Astrocyte (in vitro differentiated cells and primary cell): ENCODE results near the gene IQCN. TPM values are rescaled to one million over a fixed set of nuclear protein-coding genes. Genes with fewer than 3 reads are reported as not detected.

Experiments used
- DNase-seq: peaks from one replicate; pipeline ENCODE4 v3.0.0-alpha.2; 2010; ENCODE audit warnings: low read depth
- FAIRE-seq: peaks from 2 replicates; lab custom pipeline; 2011; peaks lifted over from hg19 to GRCh38; lab: Jason Lieb, UNC
- H2AFZ ChIP-seq: 2 replicates; pipeline ENCODE4 v1.6.0; 2012; ENCODE audit warnings: low read depth, low read length, inconsistent platforms
- H3K27ac ChIP-seq: 2 replicates; pipeline ENCODE4 v1.5.1; 2011; ENCODE audit warnings: low read depth, low read length, inconsistent platforms
- H3K27me3 ChIP-seq: 2 replicates; pipeline ENCODE4 v1.6.0; 2011; ENCODE audit warnings: low read length, inconsistent platforms; ENCODE audit not compliant: insufficient read depth
- H3K36me3 ChIP-seq: 2 replicates; pipeline ENCODE4 v1.5.1; 2011; ENCODE audit warnings: low read length, inconsistent platforms; ENCODE audit not compliant: insufficient read depth
- H3K4me1 ChIP-seq: 2 replicates; pipeline ENCODE4 v1.5.1; 2011; ENCODE audit warnings: low read length, inconsistent platforms; ENCODE audit not compliant: insufficient read depth
- H3K4me2 ChIP-seq: 2 replicates; pipeline ENCODE4 v1.6.0; 2012; ENCODE audit warnings: low read length, inconsistent platforms
- H3K4me3 ChIP-seq: 2 replicates; pipeline ENCODE4 v1.5.1; 2011; ENCODE audit warnings: low read depth, mild to moderate bottlenecking, low read length, inconsistent platforms; ENCODE audit not compliant: insufficient read depth
- H3K79me2 ChIP-seq: 2 replicates; pipeline ENCODE4 v1.6.0; 2012; ENCODE audit warnings: mild to moderate bottlenecking, low read length, inconsistent platforms; ENCODE audit not compliant: insufficient read depth
- H3K9ac ChIP-seq: 2 replicates; pipeline ENCODE4 v1.6.0; 2012; ENCODE audit warnings: mild to moderate bottlenecking, low read length, inconsistent platforms
- H3K9me3 ChIP-seq: 2 replicates; pipeline ENCODE4 v1.5.1; 2012; ENCODE audit warnings: low read depth, mild to moderate bottlenecking, low read length, inconsistent platforms; ENCODE audit not compliant: insufficient read depth
- H4K20me1 ChIP-seq: 2 replicates; pipeline ENCODE4 v1.6.0; 2012; ENCODE audit warnings: low read length, inconsistent platforms; ENCODE audit not compliant: insufficient read depth
- H3K27ac Mint-ChIP-seq: one replicate; pipeline ENCODE4 v1.8.0; 2021; ENCODE audit warnings: mild to moderate bottlenecking, mixed read lengths; ENCODE audit not compliant: unreplicated experiment
- H3K27me3 Mint-ChIP-seq: one replicate; pipeline ENCODE4 v1.8.0; 2021; ENCODE audit warnings: low read depth, mixed read lengths; ENCODE audit not compliant: unreplicated experiment
- H3K36me3 Mint-ChIP-seq: one replicate; pipeline ENCODE4 v1.8.0; 2021; ENCODE audit warnings: low read depth, mixed read lengths; ENCODE audit not compliant: unreplicated experiment
- H3K4me1 Mint-ChIP-seq: one replicate; pipeline ENCODE4 v1.8.0; 2021; ENCODE audit warnings: low read depth, mixed read lengths; ENCODE audit not compliant: unreplicated experiment
- H3K4me3 Mint-ChIP-seq: one replicate; pipeline ENCODE4 v1.8.0; 2021; ENCODE audit warnings: mild to moderate bottlenecking, moderate library complexity, mixed read lengths; ENCODE audit not compliant: unreplicated experiment
- H3K9me3 Mint-ChIP-seq: one replicate; pipeline ENCODE4 v1.8.0; 2021; ENCODE audit warnings: mild to moderate bottlenecking, mixed read lengths; ENCODE audit not compliant: unreplicated experiment
- EZH2 ChIP-seq: IDR thresholded peaks from 2 replicates; pipeline ENCODE4 v1.6.1; 2012; ENCODE audit warnings: mild to moderate bottlenecking, low read length, inconsistent platforms; ENCODE audit not compliant: insufficient read depth
- total RNA-seq: library from RNA; stranded (reverse); gene quantifications from 2 replicates; pipeline ENCODE4 v1.2.1, GENCODE V29; 2021
- TF ChIP-seq, protein P1 (sequence below): IDR thresholded peaks from 2 replicates; pipeline ENCODE4 v1.5.1; 2011; ENCODE audit warnings: low read depth, mild to moderate bottlenecking, inconsistent platforms, low read length, moderate library complexity; ENCODE audit not compliant: insufficient read depth

IQCN gene
- total RNA-seq, 1 donor from 2014 or later, result 1.7 TPM

DNA sequence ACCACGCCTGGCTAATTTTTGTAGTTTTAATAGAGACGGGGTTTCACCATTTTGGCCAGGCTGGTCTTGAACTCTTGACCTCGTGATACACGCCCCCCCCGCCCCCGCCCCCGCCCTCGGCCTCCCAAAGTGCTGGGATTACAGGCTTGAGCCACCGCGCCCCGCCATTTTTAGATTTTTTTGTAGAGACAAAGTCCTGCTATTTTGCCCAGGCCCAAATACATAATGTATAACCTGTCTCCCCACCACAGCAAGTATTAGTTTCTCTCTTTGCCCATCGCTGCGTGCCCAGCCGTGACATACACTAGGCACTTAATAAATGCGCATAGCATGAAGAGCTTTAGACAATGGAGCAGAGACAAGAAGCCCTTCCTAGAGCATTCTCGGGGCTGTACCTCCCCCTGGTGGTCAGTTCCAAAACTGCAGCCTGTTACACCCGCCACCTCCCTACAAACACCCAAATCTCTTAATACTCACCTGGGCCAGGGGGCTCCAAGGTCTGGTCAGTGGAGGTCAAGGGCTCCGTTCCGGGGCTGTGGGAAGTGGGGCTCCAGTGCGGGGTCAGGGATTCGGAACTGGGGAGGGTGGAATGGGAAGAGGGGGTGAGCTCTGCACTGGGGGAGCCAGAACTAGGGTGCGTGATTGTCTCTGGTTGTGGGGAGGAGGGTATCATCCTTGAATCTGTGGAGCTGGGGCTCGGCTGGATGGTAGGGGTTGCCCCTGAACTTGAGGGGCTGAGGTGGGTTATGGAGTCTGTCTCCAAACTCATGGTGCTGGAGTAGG, 22.5 kb downstream of the IQCN start:
- Histone ChIP-seq H3K4me1 (no peaks in the 10 kb centered on the region), H3K9me3 (peaks cover 4% of the 10 kb centered on the region), H3K79me2 (no peaks in the 10 kb centered on the region), H3K27me3 (peaks cover 13% of the 10 kb centered on the region), H3K4me2 (no peak overlapping the region), H4K20me1 (no peaks in the 10 kb centered on the region), H3K27ac (no peak overlapping the region), H2AFZ (no peak overlapping the region), H3K4me3 (no peak overlapping the region), H3K36me3 (no peaks in the 10 kb centered on the region), H3K9ac (no peak overlapping the region)
- Mint-ChIP-seq H3K4me1 (peaks cover 1% of the 10 kb centered on the region), H3K4me3 (no peak overlapping the region), H3K36me3 (no peaks in the 10 kb centered on the region), H3K9me3 (no peaks in the 10 kb centered on the region), H3K27ac (no peak overlapping the region), H3K27me3 (peaks cover 30% of the 10 kb centered on the region)
- DNase-seq (peak; percentile 32), FAIRE-seq (peak; percentile 29)
- TF ChIP-seq EZH2, result no peak
- TF ChIP-seq, protein P1, sequence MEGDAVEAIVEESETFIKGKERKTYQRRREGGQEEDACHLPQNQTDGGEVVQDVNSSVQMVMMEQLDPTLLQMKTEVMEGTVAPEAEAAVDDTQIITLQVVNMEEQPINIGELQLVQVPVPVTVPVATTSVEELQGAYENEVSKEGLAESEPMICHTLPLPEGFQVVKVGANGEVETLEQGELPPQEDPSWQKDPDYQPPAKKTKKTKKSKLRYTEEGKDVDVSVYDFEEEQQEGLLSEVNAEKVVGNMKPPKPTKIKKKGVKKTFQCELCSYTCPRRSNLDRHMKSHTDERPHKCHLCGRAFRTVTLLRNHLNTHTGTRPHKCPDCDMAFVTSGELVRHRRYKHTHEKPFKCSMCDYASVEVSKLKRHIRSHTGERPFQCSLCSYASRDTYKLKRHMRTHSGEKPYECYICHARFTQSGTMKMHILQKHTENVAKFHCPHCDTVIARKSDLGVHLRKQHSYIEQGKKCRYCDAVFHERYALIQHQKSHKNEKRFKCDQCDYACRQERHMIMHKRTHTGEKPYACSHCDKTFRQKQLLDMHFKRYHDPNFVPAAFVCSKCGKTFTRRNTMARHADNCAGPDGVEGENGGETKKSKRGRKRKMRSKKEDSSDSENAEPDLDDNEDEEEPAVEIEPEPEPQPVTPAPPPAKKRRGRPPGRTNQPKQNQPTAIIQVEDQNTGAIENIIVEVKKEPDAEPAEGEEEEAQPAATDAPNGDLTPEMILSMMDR, result peak; percentile 87

DNA sequence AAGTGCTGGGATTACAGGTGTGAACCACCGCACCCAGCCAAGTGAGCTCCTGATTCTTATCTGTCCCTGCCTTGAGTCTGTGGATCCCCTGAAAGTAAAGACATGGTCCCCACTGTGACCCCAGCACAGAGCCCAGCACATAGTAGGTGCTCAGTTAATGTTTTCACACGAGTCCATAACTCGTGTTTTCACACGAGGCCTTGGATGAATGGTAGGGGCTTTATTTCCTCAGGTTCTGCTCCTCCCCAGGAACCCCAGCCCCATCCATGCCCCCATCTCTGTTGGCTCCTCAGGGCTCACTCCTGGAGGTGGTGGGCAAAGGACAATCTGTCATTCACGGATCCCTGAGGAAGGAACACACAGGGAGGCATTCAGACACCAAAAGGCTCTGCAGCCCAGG, 24.4 kb downstream of the IQCN start:
- no peak for TF ChIP-seq EZH2
- TF ChIP-seq, protein P1, result no peak
- FAIRE-seq (no peak), DNase-seq (no peak)

DNA sequence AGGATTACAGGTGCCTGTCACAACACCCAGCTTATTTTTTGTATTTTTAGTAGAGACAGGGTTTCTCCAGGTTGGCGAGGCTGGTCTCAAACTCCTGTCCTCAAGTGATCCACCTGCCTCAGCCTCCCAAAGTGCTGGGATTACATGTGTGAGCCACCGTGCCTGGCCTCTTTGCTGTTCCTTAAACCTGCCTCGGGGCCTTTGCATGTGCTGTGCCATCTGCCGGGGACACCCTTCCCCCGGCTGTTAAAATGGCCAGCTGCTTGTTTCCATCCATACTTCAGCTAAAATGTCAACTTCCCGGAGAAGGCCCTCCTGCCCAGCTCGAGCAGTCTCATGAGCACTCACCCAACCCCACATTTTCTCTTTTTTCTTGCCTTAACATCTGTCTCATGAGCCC, 29.0 kb downstream of the IQCN start:
- Histone ChIP-seq H2AFZ (no peak overlapping the region), H3K27ac (no peak overlapping the region), H3K27me3 (peaks cover 2% of the 10 kb centered on the region), H4K20me1 (no peaks in the 10 kb centered on the region), H3K4me3 (no peak overlapping the region), H3K9ac (no peak overlapping the region), H3K4me1 (no peaks in the 10 kb centered on the region), H3K36me3 (no peaks in the 10 kb centered on the region), H3K4me2 (no peak overlapping the region), H3K79me2 (no peaks in the 10 kb centered on the region), H3K9me3 (peaks cover 4% of the 10 kb centered on the region)
- FAIRE-seq, result no peak
- no peak for DNase-seq
- Mint-ChIP-seq H3K27me3 (peaks cover 30% of the 10 kb centered on the region), H3K9me3 (no peaks in the 10 kb centered on the region), H3K4me3 (no peak overlapping the region), H3K27ac (no peak overlapping the region), H3K36me3 (no peaks in the 10 kb centered on the region), H3K4me1 (no peaks in the 10 kb centered on the region)
- TF ChIP-seq EZH2, result no peak
- TF ChIP-seq, protein P1, result no peak

More for the DNA sequence above, 24.4 kb downstream of the IQCN start:
- no peaks in the 10 kb centered on the region for H3K79me2 ChIP-seq
- H4K20me1 ChIP-seq, result no peaks in the 10 kb centered on the region
- Mint-ChIP-seq H3K4me3 (no peak overlapping the region), H3K27me3 (peaks cover 31% of the 10 kb centered on the region), H3K9me3 (no peaks in the 10 kb centered on the region), H3K27ac (no peak overlapping the region), H3K36me3 (no peaks in the 10 kb centered on the region), H3K4me1 (peaks cover 1% of the 10 kb centered on the region)
- H3K9ac ChIP-seq, result no peak overlapping the region
- no peaks in the 10 kb centered on the region for H3K4me1 ChIP-seq
- no peak overlapping the region for H3K4me3 ChIP-seq
- peaks cover 4% of the 10 kb centered on the region for H3K9me3 ChIP-seq
- H3K27ac ChIP-seq, result no peak overlapping the region
- no peaks in the 10 kb centered on the region for H3K36me3 ChIP-seq
- H3K27me3 ChIP-seq, result peaks cover 7% of the 10 kb centered on the region
- H2AFZ ChIP-seq, result no peak overlapping the region
- H3K4me2 ChIP-seq, result no peak overlapping the region
